Kidney (tissue), 14 donors: Measurements from ENCODE around the gene C21orf91. TPM values are rescaled to one million over a fixed set of nuclear protein-coding genes. Genes with fewer than 3 reads are reported as not detected.

ENCODE experiments used
- DNase-seq, 5 donors: peaks; one replicate each; pipeline ENCODE4 v3.0.0-alpha.2; 2013 to 2020
- FAIRE-seq: peaks from 2 replicates; lab custom pipeline; 2012; peaks lifted over from hg19 to GRCh38; lab: Jason Lieb, UNC
- H3K27ac ChIP-seq, 2 donors: one replicate each; pipeline ENCODE4 v1.7.0; 2013; ENCODE audit warnings: low read depth in 2 of 2, low read length in 2 of 2, inconsistent platforms in 1 of 2
- H3K27me3 ChIP-seq: one replicate; pipeline ENCODE4 v1.7.1; 2013; ENCODE audit warnings: low read length, inconsistent platforms; ENCODE audit not compliant: control insufficient read depth, insufficient read depth
- H3K36me3 ChIP-seq, 3 donors: one replicate each; pipeline versions ENCODE4 v1.7.0 to v1.7.1; 2013; ENCODE audit warnings: low read length in 3 of 3, control low read depth in 1 of 3, inconsistent platforms in 1 of 3; ENCODE audit not compliant: insufficient read depth in 3 of 3, control insufficient read depth in 2 of 3
- H3K4me1 ChIP-seq, 3 donors: one replicate each; pipeline versions ENCODE4 v1.7.0 to v1.7.1; 2013; ENCODE audit warnings: low read length in 3 of 3, inconsistent platforms in 1 of 3, low read depth in 1 of 3; ENCODE audit not compliant: control insufficient read depth in 2 of 3, insufficient read depth in 2 of 3
- H3K4me3 ChIP-seq, 3 donors: one replicate each; pipeline versions ENCODE4 v1.7.0 to v1.8.1; 2013; ENCODE audit warnings: low read length in 3 of 3, control low read depth in 1 of 3, inconsistent platforms in 1 of 3
- H3K9ac ChIP-seq, 3 donors: one replicate each; pipeline versions ENCODE4 v1.7.0 to v1.7.1; 2013; ENCODE audit warnings: low read length in 3 of 3, control low read depth in 1 of 3, inconsistent platforms in 1 of 3
- H3K9me3 ChIP-seq, 3 donors: one replicate each; pipeline versions ENCODE4 v1.7.0 to v1.7.1; 2013; ENCODE audit warnings: low read length in 3 of 3, control low read depth in 1 of 3, inconsistent platforms in 1 of 3; ENCODE audit not compliant: control insufficient read depth in 2 of 3, insufficient read depth in 1 of 3
- intact Hi-C: fragments of 100-400 bp; cut with DNase I; formaldehyde crosslinking; loops from one replicate; pipeline ENCODE4 v1.11.1; 2022
- polyA plus RNA-seq: library from polyadenylated mRNA; stranded (reverse); fragments of 350-450 nt; fragmentation: Illumina TruSeq; extraction: RNeasy Lipid Tissue Mini Kit (QIAGEN cat#74804); gene quantifications from one replicate; pipeline ENCODE4 v1.2.3, GENCODE V29; 2014; ENCODE audit warnings: low read depth, low replicate concordance; ENCODE audit not compliant: insufficient read depth
- total RNA-seq: library from RNA; stranded (reverse); fragmentation: NEBNext Ultra II Directional; extraction: Animal tissue kit (Norgen Biotek cat#: 25700); gene quantifications from one replicate; pipeline ENCODE4 v1.2.1, GENCODE V29; 2021
- TF ChIP-seq, protein P1 (sequence below): IDR thresholded peaks from 3 replicates; pipeline ENCODE4 v1.5.1; 2012; ENCODE audit warnings: mild to moderate bottlenecking, moderate library complexity, borderline replicate concordance; ENCODE audit not compliant: insufficient read depth; ENCODE audit errors: extremely low read depth
- donor health status: control.
- donor health status: control.
- donor health status: control.
- donor health status: control.
- donor health status: control.
- donor health status: DM: yes; HTN: yes; CAD: no.
- donor health status: Normal renal cell carcinoma (clear cell type).

C21orf91 gene
- total and polyA plus RNA-seq, 2 donors from 2014 or later: 2.5 to 20.4 TPM

DNA sequence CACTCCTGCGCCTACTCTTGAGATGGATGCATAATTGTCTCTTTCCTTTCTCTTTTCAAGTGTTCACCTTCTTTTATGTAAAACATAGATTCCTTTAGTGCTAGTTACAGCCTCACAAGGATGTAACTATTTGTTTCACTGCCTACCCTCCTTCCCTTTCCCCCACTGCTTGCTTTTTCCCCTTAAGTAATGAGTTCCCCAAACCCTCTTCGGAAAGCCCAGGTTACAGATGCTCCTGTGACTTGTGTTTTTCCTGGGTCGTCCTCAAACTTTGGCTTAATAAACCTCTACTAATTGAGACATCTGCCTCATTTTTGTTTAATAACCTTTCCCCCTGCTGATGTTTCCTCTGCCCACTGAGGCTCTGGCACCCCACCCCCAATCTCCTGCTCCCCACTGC is 39.2 kb downstream of the C21orf91 start:
- intact Hi-C loops: no loop called here
- H3K4me3 ChIP-seq: no peak overlapping the region
- H3K27ac ChIP-seq: no peak overlapping the region
- DNase-seq: no peak
- FAIRE-seq: no peak
- H3K9ac ChIP-seq: no peak overlapping the region
- no peaks in the 10 kb centered on the region for H3K9me3 ChIP-seq
- TF ChIP-seq, protein P1, sequence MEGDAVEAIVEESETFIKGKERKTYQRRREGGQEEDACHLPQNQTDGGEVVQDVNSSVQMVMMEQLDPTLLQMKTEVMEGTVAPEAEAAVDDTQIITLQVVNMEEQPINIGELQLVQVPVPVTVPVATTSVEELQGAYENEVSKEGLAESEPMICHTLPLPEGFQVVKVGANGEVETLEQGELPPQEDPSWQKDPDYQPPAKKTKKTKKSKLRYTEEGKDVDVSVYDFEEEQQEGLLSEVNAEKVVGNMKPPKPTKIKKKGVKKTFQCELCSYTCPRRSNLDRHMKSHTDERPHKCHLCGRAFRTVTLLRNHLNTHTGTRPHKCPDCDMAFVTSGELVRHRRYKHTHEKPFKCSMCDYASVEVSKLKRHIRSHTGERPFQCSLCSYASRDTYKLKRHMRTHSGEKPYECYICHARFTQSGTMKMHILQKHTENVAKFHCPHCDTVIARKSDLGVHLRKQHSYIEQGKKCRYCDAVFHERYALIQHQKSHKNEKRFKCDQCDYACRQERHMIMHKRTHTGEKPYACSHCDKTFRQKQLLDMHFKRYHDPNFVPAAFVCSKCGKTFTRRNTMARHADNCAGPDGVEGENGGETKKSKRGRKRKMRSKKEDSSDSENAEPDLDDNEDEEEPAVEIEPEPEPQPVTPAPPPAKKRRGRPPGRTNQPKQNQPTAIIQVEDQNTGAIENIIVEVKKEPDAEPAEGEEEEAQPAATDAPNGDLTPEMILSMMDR: no peak
- no peaks in the 10 kb centered on the region for H3K4me1 ChIP-seq
- H3K27me3 ChIP-seq: no peaks in the 10 kb centered on the region
- H3K36me3 ChIP-seq: no peaks in the 10 kb centered on the region

GRCh38 chr21:17779496-17779895 is 39.7 kb downstream of the C21orf91 start:
- no peaks in the 10 kb centered on the region for H3K4me1 ChIP-seq
- H3K9ac ChIP-seq: no peak overlapping the region
- no peak overlapping the region for H3K27ac ChIP-seq
- TF ChIP-seq, protein P1: no peak
- no peaks in the 10 kb centered on the region for H3K9me3 ChIP-seq
- H3K4me3 ChIP-seq: no peak overlapping the region
- intact Hi-C loops: no loop called here
- FAIRE-seq: no peak
- DNase-seq: no peak
- H3K27me3 ChIP-seq: no peaks in the 10 kb centered on the region
- no peaks in the 10 kb centered on the region for H3K36me3 ChIP-seq

DNA sequence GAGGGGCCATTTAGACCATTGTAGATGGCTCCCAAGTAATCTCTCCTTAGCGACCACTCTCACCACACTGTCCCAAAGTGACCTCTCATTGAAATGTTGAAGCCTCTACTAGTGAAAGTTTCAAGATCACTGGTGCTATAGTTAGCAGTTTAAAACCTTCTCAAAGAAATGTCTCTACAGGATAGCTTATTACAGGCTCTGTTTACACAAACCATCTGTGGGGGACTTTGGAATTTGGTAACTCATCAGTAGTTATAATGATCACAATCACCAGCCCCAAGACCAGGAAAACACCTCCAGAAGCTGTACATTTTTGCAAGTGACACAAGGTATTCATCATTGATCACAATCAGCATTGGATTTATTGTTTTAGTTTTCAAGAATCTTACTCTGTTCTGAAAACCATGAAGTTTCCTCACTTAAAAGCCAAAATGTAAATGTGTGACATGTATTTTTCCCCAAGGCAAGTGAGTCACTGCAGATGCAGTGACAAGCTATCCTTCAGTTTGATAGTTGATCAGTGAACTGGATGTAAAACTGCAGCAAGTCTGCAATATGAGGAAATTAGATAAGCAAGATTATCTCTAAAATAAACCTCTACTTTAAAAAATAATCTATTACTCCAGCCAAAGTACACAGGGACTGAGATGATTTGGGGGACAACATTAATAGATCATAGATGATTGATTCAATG is 41.9 kb downstream of the C21orf91 start:
- no peak for FAIRE-seq
- H3K9me3 ChIP-seq: no peaks in the 10 kb centered on the region
- no peaks in the 10 kb centered on the region for H3K36me3 ChIP-seq
- no peaks in the 10 kb centered on the region for H3K27me3 ChIP-seq
- TF ChIP-seq, protein P1: no peak
- H3K9ac ChIP-seq: no peak overlapping the region
- no peak overlapping the region for H3K27ac ChIP-seq
- intact Hi-C loops: no loop called here
- H3K4me1 ChIP-seq: no peaks in the 10 kb centered on the region
- no peak overlapping the region for H3K4me3 ChIP-seq
- no peak for DNase-seq
